Caco-2 (cell line): ENCODE results near the gene SCML1. TPM values are rescaled to one million over a fixed set of nuclear protein-coding genes. Genes with fewer than 3 reads are reported as not detected.

Experiments used
- BruUV-seq: library from RNA; stranded (reverse); fragments of 400-500 nt; replicated peaks from 2 replicates; lab custom pipeline; 2021; lab: Mats Ljungman, UMichigan
- CTCF ChIA-PET: fragments of 300-600 bp; sonication (Branson Sonifier 250); formaldehyde crosslinking; loops from one replicate; lab custom pipeline; 2022; ENCODE audit warnings: antibody characterized with exemption; lab: Charles Lee
- POLR2A ChIA-PET: fragments of 300-600 bp; sonication (Branson Sonifier 250); formaldehyde crosslinking; loops from one replicate; lab custom pipeline; 2022; ENCODE audit warnings: antibody characterized with exemption; lab: Charles Lee
- DNase-seq, 2 experiments: peaks; one replicate each; pipeline versions ENCODE4 v3.0.0 to v3.0.0-alpha.2; 2020 to 2022
- H3K27me3 ChIP-seq: replicated peaks from 2 replicates; pipeline ENCODE4 v1.6.0; 2011; ENCODE audit warnings: low read length; ENCODE audit not compliant: control insufficient read depth, insufficient read depth
- H3K36me3 ChIP-seq: 2 replicates; pipeline ENCODE4 v1.5.1; 2011; ENCODE audit warnings: low read length; ENCODE audit not compliant: control insufficient read depth, insufficient read depth
- H3K4me1 ChIP-seq: fragments of 250-450 bp; sonication (Bioruptor Pico); 2 replicates; pipeline ENCODE4 v1.5.1; 2020; ENCODE audit warnings: mild to moderate bottlenecking
- H3K4me3 ChIP-seq: 2 replicates; pipeline ENCODE4 v1.5.1; 2011; ENCODE audit warnings: low read depth, mild to moderate bottlenecking, control low read depth, low read length
- H3K9me3 ChIP-seq: fragments of 250-450 bp; sonication (Bioruptor Pico); 2 replicates; pipeline ENCODE4 v1.5.1; 2020; ENCODE audit warnings: mild to moderate bottlenecking, moderate library complexity
- H3K27ac Mint-ChIP-seq: one replicate; pipeline ENCODE4 v1.8.0; 2022; ENCODE audit warnings: mixed read lengths; ENCODE audit not compliant: unreplicated experiment
- H3K27me3 Mint-ChIP-seq: one replicate; pipeline ENCODE4 v1.8.0; 2022; ENCODE audit warnings: mixed read lengths; ENCODE audit not compliant: insufficient read depth, unreplicated experiment
- H3K36me3 Mint-ChIP-seq: one replicate; pipeline ENCODE4 v1.8.0; 2022; ENCODE audit warnings: mild to moderate bottlenecking, mixed read lengths; ENCODE audit not compliant: insufficient read depth, unreplicated experiment
- H3K4me1 Mint-ChIP-seq: one replicate; pipeline ENCODE4 v1.8.0; 2022; ENCODE audit warnings: low read depth, mixed read lengths; ENCODE audit not compliant: unreplicated experiment
- H3K4me3 Mint-ChIP-seq: one replicate; pipeline ENCODE4 v1.8.0; 2022; ENCODE audit warnings: mild to moderate bottlenecking, moderate library complexity, mixed read lengths; ENCODE audit not compliant: unreplicated experiment
- H3K9me3 Mint-ChIP-seq: one replicate; pipeline ENCODE4 v1.8.0; 2022; ENCODE audit warnings: mixed read lengths; ENCODE audit not compliant: unreplicated experiment
- CTCF ChIP-seq, 2 experiments: fragments of 200-600 bp in 1 of 2; IDR thresholded peaks; 1 replicate in 1 of 2; 2 replicates in 1 of 2; pipeline versions ENCODE4 v1.5.1 to v1.8.0; 2011 to 2022; ENCODE audit warnings: antibody characterized with exemption in 1 of 2, control low read depth in 1 of 2, inconsistent platforms in 1 of 2, low read depth in 1 of 2, low read length in 1 of 2, mild to moderate bottlenecking in 1 of 2, moderate library complexity in 1 of 2; ENCODE audit not compliant: insufficient read depth in 1 of 2, severe bottlenecking in 1 of 2, unreplicated experiment in 1 of 2
- intact Hi-C: fragments of 100-400 bp; cut with micrococcal nuclease; formaldehyde crosslinking; loops from one replicate; pipeline ENCODE4 v1.10.0; 2022; ENCODE audit not compliant: unreplicated experiment
- total RNA-seq: library from RNA; stranded (reverse); gene quantifications from 2 replicates; pipeline ENCODE4 v1.2.3, GENCODE V29; 2022

The SCML1 gene
- total RNA-seq, 1 experiment from 2014 or later: 16.4 TPM

- BruUV-seq: no TSS peak
- no peak for DNase-seq
- Histone ChIP-seq H3K9me3 (no peaks in the 10 kb centered on the region), H3K4me1 (peaks cover 7% of the 10 kb centered on the region; the same call in 1 of the 2 replicates), H3K27me3 (no peaks in the 10 kb centered on the region), H3K4me3 (no peak overlapping the region), H3K36me3 (no peaks in the 10 kb centered on the region)
- H3K27me3 Mint-ChIP-seq: no peaks in the 10 kb centered on the region
- H3K27ac Mint-ChIP-seq: no peak overlapping the region
- H3K4me3 Mint-ChIP-seq: no peak overlapping the region
- CTCF ChIA-PET: no interaction called here
- no peaks in the 10 kb centered on the region for H3K36me3 Mint-ChIP-seq
- POLR2A ChIA-PET: no interaction called here
- no peaks in the 10 kb centered on the region for H3K4me1 Mint-ChIP-seq
- TF ChIP-seq CTCF (IDR thresholded peaks at IDR 0.05; ENCODE audit: insufficient read depth in 1 of 2, low read depth in 1 of 2, low read length in 1 of 2, severe bottlenecking in 1 of 2, unreplicated experiment in 1 of 2): no peak
- intact Hi-C loops: no loop called here
- H3K9me3 Mint-ChIP-seq: no peaks in the 10 kb centered on the region
These were observed 6.6 kb downstream of the SCML1 start for GRCh38 chrX:17743913-17744312.

- CTCF ChIA-PET: no interaction called here
- POLR2A ChIA-PET: no interaction called here
- no TSS peak for BruUV-seq
These were observed 7.7 kb downstream of the SCML1 start for GRCh38 chrX:17744896-17745523.

GRCh38 chrX:17747692-17748091 is 10.4 kb downstream of the SCML1 start:
- no peak for TF ChIP-seq CTCF (IDR thresholded peaks at IDR 0.05; ENCODE audit: insufficient read depth in 1 of 2, low read depth in 1 of 2, low read length in 1 of 2, severe bottlenecking in 1 of 2, unreplicated experiment in 1 of 2)
- Mint-ChIP-seq H3K4me3 (no peak overlapping the region), H3K36me3 (no peaks in the 10 kb centered on the region), H3K4me1 (no peaks in the 10 kb centered on the region), H3K27ac (peak overlapping the region; percentile 8), H3K9me3 (no peaks in the 10 kb centered on the region), H3K27me3 (no peaks in the 10 kb centered on the region)
- CTCF ChIA-PET: no interaction called here
- no peaks in the 10 kb centered on the region for H3K27me3 ChIP-seq
- H3K4me1 ChIP-seq: peaks cover 7% of the 10 kb centered on the region; the same call in 1 of the 2 replicates
- no peaks in the 10 kb centered on the region for H3K9me3 ChIP-seq
- H3K4me3 ChIP-seq: no peak overlapping the region
- POLR2A ChIA-PET: no interaction called here
- H3K36me3 ChIP-seq: peaks cover 1% of the 10 kb centered on the region; the same call in 1 of the 2 replicates
- no TSS peak for BruUV-seq
- intact Hi-C loops: no loop called here
- no peak for DNase-seq

More at GRCh38 chrX:17744896-17745523, 7.7 kb downstream of the SCML1 start:
- TF ChIP-seq CTCF (IDR thresholded peaks at IDR 0.05; ENCODE audit: insufficient read depth in 1 of 2, low read depth in 1 of 2, low read length in 1 of 2, severe bottlenecking in 1 of 2, unreplicated experiment in 1 of 2): peak in 1 of 2 experiments; percentile 6
- no peak overlapping the region for H3K27ac Mint-ChIP-seq
- Histone ChIP-seq H3K9me3 (no peaks in the 10 kb centered on the region), H3K4me1 (peaks cover 7% of the 10 kb centered on the region; the same call in 1 of the 2 replicates), H3K4me3 (no peak overlapping the region), H3K36me3 (no peaks in the 10 kb centered on the region), H3K27me3 (no peaks in the 10 kb centered on the region)
- intact Hi-C loops: no loop called here
- no peak overlapping the region for H3K4me3 Mint-ChIP-seq
- H3K9me3 Mint-ChIP-seq: no peaks in the 10 kb centered on the region
- no peak for DNase-seq
- no peaks in the 10 kb centered on the region for H3K4me1 Mint-ChIP-seq
- H3K36me3 Mint-ChIP-seq: no peaks in the 10 kb centered on the region
- H3K27me3 Mint-ChIP-seq: no peaks in the 10 kb centered on the region
